Caco-2 (cell line): ENCODE measurements around the gene PANK2. TPM values are rescaled to one million over a fixed set of nuclear protein-coding genes. Genes with fewer than 3 reads are reported as not detected.
"Not testable (repeated sequence)": the region's sequence is repeated elsewhere in the genome, so short reads cannot be mapped to it uniquely, and the experiment has no call there.

Experiments used
- BruUV-seq: library from RNA; stranded (reverse); fragments of 400-500 nt; replicated peaks from 2 replicates; lab custom pipeline; 2021; lab: Mats Ljungman, UMichigan
- CTCF ChIA-PET: fragments of 300-600 bp; sonication (Branson Sonifier 250); formaldehyde crosslinking; loops from one replicate; lab custom pipeline; 2022; ENCODE audit warnings: antibody characterized with exemption; lab: Charles Lee
- POLR2A ChIA-PET: fragments of 300-600 bp; sonication (Branson Sonifier 250); formaldehyde crosslinking; loops from one replicate; lab custom pipeline; 2022; ENCODE audit warnings: antibody characterized with exemption; lab: Charles Lee
- DNase-seq, 2 experiments: peaks; one replicate each; pipeline versions ENCODE4 v3.0.0 to v3.0.0-alpha.2; 2020 to 2022
- H3K27me3 ChIP-seq: replicated peaks from 2 replicates; pipeline ENCODE4 v1.6.0; 2011; ENCODE audit warnings: low read length; ENCODE audit not compliant: control insufficient read depth, insufficient read depth
- H3K36me3 ChIP-seq: 2 replicates; pipeline ENCODE4 v1.5.1; 2011; ENCODE audit warnings: low read length; ENCODE audit not compliant: control insufficient read depth, insufficient read depth
- H3K4me1 ChIP-seq: fragments of 250-450 bp; sonication (Bioruptor Pico); 2 replicates; pipeline ENCODE4 v1.5.1; 2020; ENCODE audit warnings: mild to moderate bottlenecking
- H3K4me3 ChIP-seq: 2 replicates; pipeline ENCODE4 v1.5.1; 2011; ENCODE audit warnings: low read depth, mild to moderate bottlenecking, control low read depth, low read length
- H3K9me3 ChIP-seq: fragments of 250-450 bp; sonication (Bioruptor Pico); 2 replicates; pipeline ENCODE4 v1.5.1; 2020; ENCODE audit warnings: mild to moderate bottlenecking, moderate library complexity
- H3K27ac Mint-ChIP-seq: one replicate; pipeline ENCODE4 v1.8.0; 2022; ENCODE audit warnings: mixed read lengths; ENCODE audit not compliant: unreplicated experiment
- H3K27me3 Mint-ChIP-seq: one replicate; pipeline ENCODE4 v1.8.0; 2022; ENCODE audit warnings: mixed read lengths; ENCODE audit not compliant: insufficient read depth, unreplicated experiment
- H3K36me3 Mint-ChIP-seq: one replicate; pipeline ENCODE4 v1.8.0; 2022; ENCODE audit warnings: mild to moderate bottlenecking, mixed read lengths; ENCODE audit not compliant: insufficient read depth, unreplicated experiment
- H3K4me1 Mint-ChIP-seq: one replicate; pipeline ENCODE4 v1.8.0; 2022; ENCODE audit warnings: low read depth, mixed read lengths; ENCODE audit not compliant: unreplicated experiment
- H3K4me3 Mint-ChIP-seq: one replicate; pipeline ENCODE4 v1.8.0; 2022; ENCODE audit warnings: mild to moderate bottlenecking, moderate library complexity, mixed read lengths; ENCODE audit not compliant: unreplicated experiment
- H3K9me3 Mint-ChIP-seq: one replicate; pipeline ENCODE4 v1.8.0; 2022; ENCODE audit warnings: mixed read lengths; ENCODE audit not compliant: unreplicated experiment
- intact Hi-C: fragments of 100-400 bp; cut with micrococcal nuclease; formaldehyde crosslinking; loops from one replicate; pipeline ENCODE4 v1.10.0; 2022; ENCODE audit not compliant: unreplicated experiment
- total RNA-seq: library from RNA; stranded (reverse); gene quantifications from 2 replicates; pipeline ENCODE4 v1.2.3, GENCODE V29; 2022
- TF ChIP-seq, protein P1 (sequence below), 2 experiments: fragments of 200-600 bp in 1 of 2; IDR thresholded peaks; 1 replicate in 1 of 2; 2 replicates in 1 of 2; pipeline versions ENCODE4 v1.5.1 to v1.8.0; 2011 to 2022; ENCODE audit warnings: antibody characterized with exemption in 1 of 2, control low read depth in 1 of 2, inconsistent platforms in 1 of 2, low read depth in 1 of 2, low read length in 1 of 2, mild to moderate bottlenecking in 1 of 2, moderate library complexity in 1 of 2; ENCODE audit not compliant: insufficient read depth in 1 of 2, severe bottlenecking in 1 of 2, unreplicated experiment in 1 of 2

The PANK2 gene
- total RNA-seq, 1 experiment from 2014 or later: 58.3 TPM

DNA sequence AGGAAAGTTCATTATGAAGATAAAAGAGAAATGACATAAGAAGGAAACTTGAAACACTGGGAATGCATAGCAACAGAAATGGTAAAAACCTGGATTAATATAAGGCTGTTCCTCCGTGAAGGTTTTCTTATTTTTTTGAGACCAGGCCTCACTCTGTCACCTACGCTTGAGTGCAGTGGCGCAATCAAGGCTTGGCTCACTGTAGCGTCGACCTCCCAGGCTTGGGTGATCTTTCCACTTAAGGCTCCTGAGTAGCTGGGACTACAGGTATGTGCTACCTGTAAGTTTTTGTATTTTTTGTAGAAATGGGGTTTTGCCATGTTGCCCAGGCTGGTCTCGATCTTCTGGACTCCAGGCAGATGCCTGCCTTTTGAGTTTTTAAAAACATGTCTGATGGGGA lies 51.7 kb downstream of the PANK2 start:
- DNase-seq: no peak
- Mint-ChIP-seq H3K4me3 (no peak overlapping the region), H3K4me1 (no peaks in the 10 kb centered on the region), H3K36me3 (no peaks in the 10 kb centered on the region), H3K9me3 (no peaks in the 10 kb centered on the region), H3K27me3 (no peaks in the 10 kb centered on the region), H3K27ac (no peak overlapping the region)
- TF ChIP-seq, protein P1, sequence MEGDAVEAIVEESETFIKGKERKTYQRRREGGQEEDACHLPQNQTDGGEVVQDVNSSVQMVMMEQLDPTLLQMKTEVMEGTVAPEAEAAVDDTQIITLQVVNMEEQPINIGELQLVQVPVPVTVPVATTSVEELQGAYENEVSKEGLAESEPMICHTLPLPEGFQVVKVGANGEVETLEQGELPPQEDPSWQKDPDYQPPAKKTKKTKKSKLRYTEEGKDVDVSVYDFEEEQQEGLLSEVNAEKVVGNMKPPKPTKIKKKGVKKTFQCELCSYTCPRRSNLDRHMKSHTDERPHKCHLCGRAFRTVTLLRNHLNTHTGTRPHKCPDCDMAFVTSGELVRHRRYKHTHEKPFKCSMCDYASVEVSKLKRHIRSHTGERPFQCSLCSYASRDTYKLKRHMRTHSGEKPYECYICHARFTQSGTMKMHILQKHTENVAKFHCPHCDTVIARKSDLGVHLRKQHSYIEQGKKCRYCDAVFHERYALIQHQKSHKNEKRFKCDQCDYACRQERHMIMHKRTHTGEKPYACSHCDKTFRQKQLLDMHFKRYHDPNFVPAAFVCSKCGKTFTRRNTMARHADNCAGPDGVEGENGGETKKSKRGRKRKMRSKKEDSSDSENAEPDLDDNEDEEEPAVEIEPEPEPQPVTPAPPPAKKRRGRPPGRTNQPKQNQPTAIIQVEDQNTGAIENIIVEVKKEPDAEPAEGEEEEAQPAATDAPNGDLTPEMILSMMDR (IDR thresholded peaks at IDR 0.05; ENCODE audit: insufficient read depth in 1 of 2, low read depth in 1 of 2, low read length in 1 of 2, severe bottlenecking in 1 of 2, unreplicated experiment in 1 of 2): no peak
- no peak overlapping the region for H3K4me3 ChIP-seq
- intact Hi-C loops: no loop called here
- CTCF ChIA-PET: no interaction called here
- no peaks in the 10 kb centered on the region for H3K36me3 ChIP-seq
- H3K4me1 ChIP-seq: no peaks in the 10 kb centered on the region
- no peaks in the 10 kb centered on the region for H3K9me3 ChIP-seq
- POLR2A ChIA-PET: no interaction called here
- no TSS peak for BruUV-seq
- no peaks in the 10 kb centered on the region for H3K27me3 ChIP-seq

DNA sequence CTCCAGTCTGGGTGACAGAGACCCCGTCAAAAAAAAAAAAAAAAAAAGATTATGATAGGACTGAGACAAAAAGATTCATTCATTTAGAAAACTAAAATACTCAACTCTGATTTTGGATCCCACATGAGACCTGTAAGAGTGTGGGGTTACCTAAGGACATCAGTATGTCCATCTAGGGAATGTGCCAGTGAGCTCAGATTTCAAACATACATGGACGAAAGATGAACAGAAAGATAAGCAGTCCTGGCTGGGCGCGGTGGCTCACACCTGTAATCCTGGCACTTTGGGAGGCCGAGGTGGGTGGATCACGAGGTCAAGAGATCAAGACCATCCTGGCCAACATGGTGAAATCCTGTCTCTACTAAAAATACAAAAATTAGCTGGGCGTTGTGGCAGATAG lies 57.5 kb downstream of the PANK2 start:
- H3K27me3 ChIP-seq, H3K9me3 Mint-ChIP-seq, H3K36me3 ChIP-seq, H3K36me3 Mint-ChIP-seq, H3K4me3 ChIP-seq, H3K9me3 ChIP-seq, BruUV-seq, intact Hi-C loops, H3K27ac Mint-ChIP-seq, H3K27me3 Mint-ChIP-seq, DNase-seq, H3K4me1 Mint-ChIP-seq, H3K4me1 ChIP-seq, H3K4me3 Mint-ChIP-seq: not testable (repeated sequence)
- CTCF ChIA-PET: interaction anchor here (0.7 kb wide), 1 partner anchor 45 kb away, joined by 3 read pairs; no protein-coding TSS in a partner anchor
- POLR2A ChIA-PET: interaction anchor here (1.1 kb wide), 1 partner anchor 11 kb away, joined by 3 read pairs; no protein-coding TSS in a partner anchor

DNA sequence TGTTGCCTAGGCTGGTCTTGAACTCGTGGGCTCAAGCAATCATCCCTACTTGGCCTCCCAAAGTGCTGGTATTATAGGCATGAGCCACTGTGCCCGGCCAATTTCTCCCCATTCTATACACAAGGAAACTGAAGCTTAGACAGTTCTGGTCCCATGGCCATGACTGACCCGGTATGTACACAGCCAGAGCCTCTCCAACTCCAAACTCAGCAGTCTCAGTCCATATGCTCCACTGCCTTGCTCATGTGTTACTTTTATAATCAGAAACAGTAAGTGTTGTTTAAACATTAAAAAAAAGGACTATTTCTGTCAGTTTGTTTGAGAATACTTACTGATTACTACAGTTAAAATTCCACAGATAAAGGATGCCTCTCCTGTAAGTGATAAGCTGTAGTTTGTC lies 75.5 kb downstream of the PANK2 start:
- no peak overlapping the region for H3K27ac Mint-ChIP-seq
- no peaks in the 10 kb centered on the region for H3K4me1 Mint-ChIP-seq
- intact Hi-C loops: no loop called here
- ChIA-PET CTCF (no interaction called here), POLR2A (no interaction called here)
- H3K4me3 Mint-ChIP-seq: no peak overlapping the region
- peak; percentile 45 to 57 for DNase-seq
- H3K27me3 ChIP-seq: no peaks in the 10 kb centered on the region
- H3K9me3 ChIP-seq: no peaks in the 10 kb centered on the region
- BruUV-seq: no TSS peak
- H3K36me3 Mint-ChIP-seq: no peaks in the 10 kb centered on the region
- TF ChIP-seq, protein P1 (IDR thresholded peaks at IDR 0.05; ENCODE audit: insufficient read depth in 1 of 2, low read depth in 1 of 2, low read length in 1 of 2, severe bottlenecking in 1 of 2, unreplicated experiment in 1 of 2): no peak
- no peak overlapping the region for H3K4me3 ChIP-seq
- H3K4me1 ChIP-seq: peaks cover 16% of the 10 kb centered on the region
- H3K9me3 Mint-ChIP-seq: no peaks in the 10 kb centered on the region
- no peaks in the 10 kb centered on the region for H3K27me3 Mint-ChIP-seq
- no peaks in the 10 kb centered on the region; the same call in 1 of the 2 replicates for H3K36me3 ChIP-seq

DNA sequence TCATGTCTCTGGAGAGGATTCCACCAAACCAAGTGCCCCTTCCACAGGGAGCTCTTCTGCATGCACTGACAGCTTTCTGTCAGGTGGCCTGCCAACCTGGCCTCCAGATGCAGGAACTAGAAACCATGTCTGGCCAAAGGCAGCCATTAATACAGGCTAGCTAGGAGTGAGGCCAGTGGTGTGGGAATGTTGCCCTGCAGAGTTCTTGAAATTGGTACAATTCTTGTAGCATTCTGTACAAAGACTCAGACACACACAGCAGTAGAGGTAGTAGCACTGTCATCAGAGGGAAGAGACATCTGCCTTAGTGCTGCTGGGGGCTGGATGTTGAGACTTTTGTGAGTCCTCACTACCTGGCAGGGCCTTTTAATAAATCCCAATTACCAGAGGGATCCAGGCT lies 77.4 kb downstream of the PANK2 start:
- Mint-ChIP-seq H3K4me1 (peaks cover 9% of the 10 kb centered on the region), H3K27me3 (no peaks in the 10 kb centered on the region), H3K27ac (no peak overlapping the region), H3K36me3 (no peaks in the 10 kb centered on the region), H3K4me3 (no peak overlapping the region), H3K9me3 (no peaks in the 10 kb centered on the region)
- no TSS peak for BruUV-seq
- ChIA-PET CTCF (no interaction called here), POLR2A (no interaction called here)
- intact Hi-C loops: no loop called here
- Histone ChIP-seq H3K4me3 (no peak overlapping the region), H3K4me1 (peaks cover 25% of the 10 kb centered on the region), H3K9me3 (no peaks in the 10 kb centered on the region), H3K27me3 (no peaks in the 10 kb centered on the region), H3K36me3 (no peaks in the 10 kb centered on the region)
- no peak for DNase-seq
- TF ChIP-seq, protein P1 (IDR thresholded peaks at IDR 0.05; ENCODE audit: insufficient read depth in 1 of 2, low read depth in 1 of 2, low read length in 1 of 2, severe bottlenecking in 1 of 2, unreplicated experiment in 1 of 2): no peak
